Choroid plexus epithelial cell (primary cell): ENCODE data around the gene METTL16.

Experiments used
- DNase-seq: peaks from one replicate; pipeline ENCODE4 v3.0.0-alpha.2; 2010; ENCODE audit warnings: low read depth
- H3K4me3 ChIP-seq: 2 replicates; pipeline ENCODE4 v1.5.1; 2011; ENCODE audit warnings: low read depth, mild to moderate bottlenecking, control low read depth, low read length, moderate library complexity
- TF ChIP-seq, protein P1 (sequence below): conservative IDR thresholded peaks from 2 replicates; pipeline ENCODE4 v1.5.1; 2011; ENCODE audit warnings: low read depth, mild to moderate bottlenecking, control low read depth, inconsistent platforms, low read length, moderate library complexity

METTL16 gene

GRCh38 chr17:2421315-2422147, 90.2 kb downstream of the METTL16 start:
- H3K4me3 ChIP-seq: no peak overlapping the region
- DNase-seq: peak; percentile 58
- TF ChIP-seq, protein P1, sequence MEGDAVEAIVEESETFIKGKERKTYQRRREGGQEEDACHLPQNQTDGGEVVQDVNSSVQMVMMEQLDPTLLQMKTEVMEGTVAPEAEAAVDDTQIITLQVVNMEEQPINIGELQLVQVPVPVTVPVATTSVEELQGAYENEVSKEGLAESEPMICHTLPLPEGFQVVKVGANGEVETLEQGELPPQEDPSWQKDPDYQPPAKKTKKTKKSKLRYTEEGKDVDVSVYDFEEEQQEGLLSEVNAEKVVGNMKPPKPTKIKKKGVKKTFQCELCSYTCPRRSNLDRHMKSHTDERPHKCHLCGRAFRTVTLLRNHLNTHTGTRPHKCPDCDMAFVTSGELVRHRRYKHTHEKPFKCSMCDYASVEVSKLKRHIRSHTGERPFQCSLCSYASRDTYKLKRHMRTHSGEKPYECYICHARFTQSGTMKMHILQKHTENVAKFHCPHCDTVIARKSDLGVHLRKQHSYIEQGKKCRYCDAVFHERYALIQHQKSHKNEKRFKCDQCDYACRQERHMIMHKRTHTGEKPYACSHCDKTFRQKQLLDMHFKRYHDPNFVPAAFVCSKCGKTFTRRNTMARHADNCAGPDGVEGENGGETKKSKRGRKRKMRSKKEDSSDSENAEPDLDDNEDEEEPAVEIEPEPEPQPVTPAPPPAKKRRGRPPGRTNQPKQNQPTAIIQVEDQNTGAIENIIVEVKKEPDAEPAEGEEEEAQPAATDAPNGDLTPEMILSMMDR: peak; percentile 47

- DNase-seq: no peak
- TF ChIP-seq, protein P1: no peak
- no peak overlapping the region for H3K4me3 ChIP-seq
Measured at GRCh38 chr17:2420176-2420575, 91.5 kb downstream of the METTL16 start.

- H3K4me3 ChIP-seq: no peak overlapping the region
- TF ChIP-seq, protein P1: no peak
- no peak for DNase-seq
Measured at GRCh38 chr17:2419486-2419885, 92.2 kb downstream of the METTL16 start.

DNA sequence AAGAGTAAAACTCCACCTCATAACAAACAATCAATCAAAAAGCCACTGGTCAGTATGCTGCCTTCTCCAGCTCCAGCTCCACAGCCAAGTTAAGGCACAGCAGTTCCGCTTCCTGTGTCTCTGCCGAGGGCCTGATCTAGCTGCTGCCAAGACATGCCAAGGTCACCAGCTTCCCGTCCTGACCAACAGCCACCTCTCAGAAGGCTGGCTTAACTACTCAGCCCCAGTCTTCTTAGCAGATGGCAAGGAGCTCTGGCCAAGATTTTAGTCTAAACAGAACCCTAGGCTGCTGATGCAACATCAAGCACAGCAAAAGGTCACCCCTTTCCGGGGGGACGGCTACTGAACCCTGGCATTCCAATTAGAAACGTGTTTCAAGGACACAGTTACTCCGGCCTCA, 93.1 kb downstream of the METTL16 start:
- DNase-seq: peak; percentile 57
- TF ChIP-seq, protein P1: no peak
- H3K4me3 ChIP-seq: no peak overlapping the region

- TF ChIP-seq, protein P1: peak; percentile 95
- no peak overlapping the region for H3K4me3 ChIP-seq
- peak; percentile 93 for DNase-seq
Measured at GRCh38 chr17:2416010-2416734, 95.5 kb downstream of the METTL16 start.

DNA sequence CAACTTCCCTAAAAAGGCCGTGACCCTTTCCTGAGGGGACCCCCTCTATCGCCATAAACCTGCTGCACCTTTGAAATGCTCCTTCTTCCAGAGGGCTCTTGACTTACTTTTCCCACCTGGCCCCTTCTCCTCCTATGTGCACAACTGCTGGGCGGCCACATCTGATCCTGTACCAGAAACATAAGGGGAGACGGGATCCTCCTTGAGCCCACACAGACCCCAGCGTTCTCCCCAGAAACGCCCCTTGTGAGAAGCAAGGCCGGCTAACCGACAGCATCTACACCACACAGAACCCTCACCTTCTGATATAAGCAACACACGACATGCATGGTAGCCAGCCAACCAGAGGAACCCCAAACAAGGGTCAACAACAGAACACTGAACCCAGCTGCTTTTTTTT, 96.6 kb downstream of the METTL16 start:
- H3K4me3 ChIP-seq: no peak overlapping the region
- TF ChIP-seq, protein P1: no peak
- no peak for DNase-seq
